Fibroblast of peridontal ligament (primary cell): ENCODE measurements around the gene LRRC27.
"Not testable (repeated sequence)": the region's sequence is repeated elsewhere in the genome, so short reads cannot be mapped to it uniquely, and the experiment has no call there.

Experiments used
- DNase-seq: peaks from one replicate; pipeline ENCODE4 v3.0.0-alpha.2; 2010; ENCODE audit errors: extremely low read depth

Gene LRRC27

GRCh38 chr10:132337854-132338253 lies 5.9 kb downstream of the LRRC27 start:
- DNase-seq, result not testable (repeated sequence)

- no peak for DNase-seq
These were observed 6.9 kb downstream of the LRRC27 start for GRCh38 chr10:132338876-132339275.

- no peak for DNase-seq
These were observed 7.3 kb downstream of the LRRC27 start for GRCh38 chr10:132339276-132339675.

GRCh38 chr10:132341017-132341416 lies 9.0 kb downstream of the LRRC27 start:
- DNase-seq, result no peak

GRCh38 chr10:132341781-132342180 lies 9.8 kb downstream of the LRRC27 start:
- no peak for DNase-seq

- DNase-seq, result no peak
These were observed 10.6 kb downstream of the LRRC27 start for GRCh38 chr10:132342553-132342952.

GRCh38 chr10:132344386-132344785 lies 12.4 kb downstream of the LRRC27 start:
- no peak for DNase-seq

- no peak for DNase-seq
These were observed 13.4 kb downstream of the LRRC27 start for GRCh38 chr10:132345345-132345744.

GRCh38 chr10:132346806-132347205 lies 14.8 kb downstream of the LRRC27 start:
- no peak for DNase-seq

- DNase-seq, result no peak
These were observed 15.4 kb downstream of the LRRC27 start for GRCh38 chr10:132347211-132347930.

- no peak for DNase-seq
These were observed 15.9 kb downstream of the LRRC27 start for GRCh38 chr10:132347931-132348267.

GRCh38 chr10:132349766-132350165 lies 17.8 kb downstream of the LRRC27 start:
- no peak for DNase-seq

GRCh38 chr10:132350391-132350790 lies 18.4 kb downstream of the LRRC27 start:
- no peak for DNase-seq

- DNase-seq, result no peak
These were observed 19.0 kb downstream of the LRRC27 start for GRCh38 chr10:132350946-132351345.

GRCh38 chr10:132351611-132352010 lies 19.6 kb downstream of the LRRC27 start:
- DNase-seq, result no peak

- DNase-seq, result peak; percentile 51
These were observed 20.7 kb downstream of the LRRC27 start for GRCh38 chr10:132352462-132353308.

GRCh38 chr10:132353456-132354355 lies 21.7 kb downstream of the LRRC27 start:
- no peak for DNase-seq

- DNase-seq, result no peak
These were observed 22.5 kb downstream of the LRRC27 start for GRCh38 chr10:132354356-132355094.

- no peak for DNase-seq
These were observed 23.3 kb downstream of the LRRC27 start for GRCh38 chr10:132355297-132355696.

GRCh38 chr10:132355754-132356153 lies 23.8 kb downstream of the LRRC27 start:
- no peak for DNase-seq

- no peak for DNase-seq
These were observed 24.7 kb downstream of the LRRC27 start for GRCh38 chr10:132356621-132357195.
